Measurements from ENCODE around the gene DPH2. TPM values are rescaled to one million over a fixed set of nuclear protein-coding genes. Genes with fewer than 3 reads are reported as not detected.

Gene DPH2
- total RNA-seq, 1 experiment from 2014 or later = 57.5 TPM

GRCh38 chr1:44021156-44021555, 51.3 kb downstream of the DPH2 start (continued):
- TF ChIP-seq, protein P1, sequence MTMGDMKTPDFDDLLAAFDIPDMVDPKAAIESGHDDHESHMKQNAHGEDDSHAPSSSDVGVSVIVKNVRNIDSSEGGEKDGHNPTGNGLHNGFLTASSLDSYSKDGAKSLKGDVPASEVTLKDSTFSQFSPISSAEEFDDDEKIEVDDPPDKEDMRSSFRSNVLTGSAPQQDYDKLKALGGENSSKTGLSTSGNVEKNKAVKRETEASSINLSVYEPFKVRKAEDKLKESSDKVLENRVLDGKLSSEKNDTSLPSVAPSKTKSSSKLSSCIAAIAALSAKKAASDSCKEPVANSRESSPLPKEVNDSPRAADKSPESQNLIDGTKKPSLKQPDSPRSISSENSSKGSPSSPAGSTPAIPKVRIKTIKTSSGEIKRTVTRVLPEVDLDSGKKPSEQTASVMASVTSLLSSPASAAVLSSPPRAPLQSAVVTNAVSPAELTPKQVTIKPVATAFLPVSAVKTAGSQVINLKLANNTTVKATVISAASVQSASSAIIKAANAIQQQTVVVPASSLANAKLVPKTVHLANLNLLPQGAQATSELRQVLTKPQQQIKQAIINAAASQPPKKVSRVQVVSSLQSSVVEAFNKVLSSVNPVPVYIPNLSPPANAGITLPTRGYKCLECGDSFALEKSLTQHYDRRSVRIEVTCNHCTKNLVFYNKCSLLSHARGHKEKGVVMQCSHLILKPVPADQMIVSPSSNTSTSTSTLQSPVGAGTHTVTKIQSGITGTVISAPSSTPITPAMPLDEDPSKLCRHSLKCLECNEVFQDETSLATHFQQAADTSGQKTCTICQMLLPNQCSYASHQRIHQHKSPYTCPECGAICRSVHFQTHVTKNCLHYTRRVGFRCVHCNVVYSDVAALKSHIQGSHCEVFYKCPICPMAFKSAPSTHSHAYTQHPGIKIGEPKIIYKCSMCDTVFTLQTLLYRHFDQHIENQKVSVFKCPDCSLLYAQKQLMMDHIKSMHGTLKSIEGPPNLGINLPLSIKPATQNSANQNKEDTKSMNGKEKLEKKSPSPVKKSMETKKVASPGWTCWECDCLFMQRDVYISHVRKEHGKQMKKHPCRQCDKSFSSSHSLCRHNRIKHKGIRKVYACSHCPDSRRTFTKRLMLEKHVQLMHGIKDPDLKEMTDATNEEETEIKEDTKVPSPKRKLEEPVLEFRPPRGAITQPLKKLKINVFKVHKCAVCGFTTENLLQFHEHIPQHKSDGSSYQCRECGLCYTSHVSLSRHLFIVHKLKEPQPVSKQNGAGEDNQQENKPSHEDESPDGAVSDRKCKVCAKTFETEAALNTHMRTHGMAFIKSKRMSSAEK (CRISPR knock-in tag; IDR thresholded peaks at IDR 0.05; ENCODE audit: borderline replicate concordance) = no peak
- TF ChIP-seq PREB (CRISPR knock-in tag; IDR thresholded peaks at IDR 0.05; ENCODE audit: borderline replicate concordance) (no peak), TEAD1 (CRISPR knock-in tag; IDR thresholded peaks at IDR 0.05) (no peak)

DNA sequence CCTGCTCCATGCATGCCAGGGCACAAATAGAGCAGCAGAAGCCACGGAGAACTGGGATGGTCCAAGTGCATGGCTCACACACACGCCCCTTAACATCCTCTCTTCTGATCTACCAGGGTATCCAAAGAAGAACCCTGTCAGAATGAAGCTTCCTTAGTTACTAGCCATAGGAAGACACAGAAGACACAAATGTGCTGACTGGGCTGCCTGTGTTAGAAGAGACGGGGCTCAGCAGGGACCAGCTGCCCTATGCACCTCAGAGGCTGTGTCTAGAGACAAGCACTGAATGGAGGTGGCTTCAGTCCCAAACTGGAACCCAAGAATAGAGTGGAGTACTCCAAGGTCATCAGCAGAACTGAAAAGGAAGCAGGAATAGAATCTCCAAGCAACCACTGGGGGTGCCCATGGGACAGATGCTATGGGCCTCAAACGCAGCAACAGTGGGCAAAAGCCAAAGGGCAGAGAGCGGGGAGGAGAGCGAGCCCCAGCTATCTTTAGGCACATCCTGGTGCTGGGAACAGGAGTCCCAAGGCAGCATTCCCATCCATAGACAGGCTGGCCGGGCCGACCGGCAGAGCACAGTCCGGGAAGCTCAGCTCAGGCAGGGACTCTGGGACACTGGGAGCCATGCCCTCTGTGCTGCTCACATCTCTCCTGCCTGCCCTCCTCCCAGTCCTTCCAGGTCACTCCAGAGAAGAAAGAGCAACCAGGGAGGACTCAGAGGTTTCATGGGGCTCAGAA, 51.9 kb downstream of the DPH2 start:
- Mint-ChIP-seq H3K4me3 (no peak overlapping the region), H3K27ac (no peak overlapping the region), H3K4me1 (peaks cover 10% of the 10 kb centered on the region), H3K36me3 (0 out of 2 replicates have a peak, but pooled peaks cover 4% of the 10 kb centered on the region), H3K27me3 (ENCODE audit: low read depth) (no peaks in the 10 kb centered on the region), H3K9me3 (no peaks in the 10 kb centered on the region)
- ChIA-PET CTCF (interaction anchor here (0.6 to 2.5 kb wide), 7 partner anchors 11 to 87 kb away, joined by 3 to 12 read pairs (median 5); no protein-coding TSS in a partner anchor), POLR2A (no interaction called here)
- ATAC-seq = no peak; the same call in 1 of the 2 replicates
- no peak for DNase-seq (ENCODE audit: low spot score)
- TF ChIP-seq, protein P2, sequence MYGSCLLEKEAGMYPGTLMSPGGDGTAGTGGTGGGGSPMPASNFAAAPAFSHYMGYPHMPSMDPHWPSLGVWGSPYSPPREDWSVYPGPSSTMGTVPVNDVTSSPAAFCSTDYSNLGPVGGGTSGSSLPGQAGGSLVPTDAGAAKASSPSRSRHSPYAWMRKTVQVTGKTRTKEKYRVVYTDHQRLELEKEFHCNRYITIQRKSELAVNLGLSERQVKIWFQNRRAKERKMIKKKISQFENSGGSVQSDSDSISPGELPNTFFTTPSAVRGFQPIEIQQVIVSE (CRISPR knock-in tag; IDR thresholded peaks at IDR 0.05; ENCODE audit: borderline replicate concordance) = no peak
- TF ChIP-seq, protein P3, sequence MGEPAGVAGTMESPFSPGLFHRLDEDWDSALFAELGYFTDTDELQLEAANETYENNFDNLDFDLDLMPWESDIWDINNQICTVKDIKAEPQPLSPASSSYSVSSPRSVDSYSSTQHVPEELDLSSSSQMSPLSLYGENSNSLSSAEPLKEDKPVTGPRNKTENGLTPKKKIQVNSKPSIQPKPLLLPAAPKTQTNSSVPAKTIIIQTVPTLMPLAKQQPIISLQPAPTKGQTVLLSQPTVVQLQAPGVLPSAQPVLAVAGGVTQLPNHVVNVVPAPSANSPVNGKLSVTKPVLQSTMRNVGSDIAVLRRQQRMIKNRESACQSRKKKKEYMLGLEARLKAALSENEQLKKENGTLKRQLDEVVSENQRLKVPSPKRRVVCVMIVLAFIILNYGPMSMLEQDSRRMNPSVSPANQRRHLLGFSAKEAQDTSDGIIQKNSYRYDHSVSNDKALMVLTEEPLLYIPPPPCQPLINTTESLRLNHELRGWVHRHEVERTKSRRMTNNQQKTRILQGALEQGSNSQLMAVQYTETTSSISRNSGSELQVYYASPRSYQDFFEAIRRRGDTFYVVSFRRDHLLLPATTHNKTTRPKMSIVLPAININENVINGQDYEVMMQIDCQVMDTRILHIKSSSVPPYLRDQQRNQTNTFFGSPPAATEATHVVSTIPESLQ (CRISPR knock-in tag; IDR thresholded peaks at IDR 0.05) = no peak
- TF ChIP-seq ARID4B (CRISPR knock-in tag; IDR thresholded peaks at IDR 0.05; ENCODE audit: borderline replicate concordance) (no peak), RORB (CRISPR knock-in tag; IDR thresholded peaks at IDR 0.05) (no peak), SP1 (CRISPR knock-in tag; conservative IDR thresholded peaks at IDR 0.05) (no peak), E2F5 (CRISPR knock-in tag; IDR thresholded peaks at IDR 0.05) (no peak)
- TF ChIP-seq, protein P4, sequence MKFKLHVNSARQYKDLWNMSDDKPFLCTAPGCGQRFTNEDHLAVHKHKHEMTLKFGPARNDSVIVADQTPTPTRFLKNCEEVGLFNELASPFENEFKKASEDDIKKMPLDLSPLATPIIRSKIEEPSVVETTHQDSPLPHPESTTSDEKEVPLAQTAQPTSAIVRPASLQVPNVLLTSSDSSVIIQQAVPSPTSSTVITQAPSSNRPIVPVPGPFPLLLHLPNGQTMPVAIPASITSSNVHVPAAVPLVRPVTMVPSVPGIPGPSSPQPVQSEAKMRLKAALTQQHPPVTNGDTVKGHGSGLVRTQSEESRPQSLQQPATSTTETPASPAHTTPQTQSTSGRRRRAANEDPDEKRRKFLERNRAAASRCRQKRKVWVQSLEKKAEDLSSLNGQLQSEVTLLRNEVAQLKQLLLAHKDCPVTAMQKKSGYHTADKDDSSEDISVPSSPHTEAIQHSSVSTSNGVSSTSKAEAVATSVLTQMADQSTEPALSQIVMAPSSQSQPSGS (CRISPR knock-in tag; IDR thresholded peaks at IDR 0.05; ENCODE audit: borderline replicate concordance, low read depth) = no peak
- TF ChIP-seq, protein P5, sequence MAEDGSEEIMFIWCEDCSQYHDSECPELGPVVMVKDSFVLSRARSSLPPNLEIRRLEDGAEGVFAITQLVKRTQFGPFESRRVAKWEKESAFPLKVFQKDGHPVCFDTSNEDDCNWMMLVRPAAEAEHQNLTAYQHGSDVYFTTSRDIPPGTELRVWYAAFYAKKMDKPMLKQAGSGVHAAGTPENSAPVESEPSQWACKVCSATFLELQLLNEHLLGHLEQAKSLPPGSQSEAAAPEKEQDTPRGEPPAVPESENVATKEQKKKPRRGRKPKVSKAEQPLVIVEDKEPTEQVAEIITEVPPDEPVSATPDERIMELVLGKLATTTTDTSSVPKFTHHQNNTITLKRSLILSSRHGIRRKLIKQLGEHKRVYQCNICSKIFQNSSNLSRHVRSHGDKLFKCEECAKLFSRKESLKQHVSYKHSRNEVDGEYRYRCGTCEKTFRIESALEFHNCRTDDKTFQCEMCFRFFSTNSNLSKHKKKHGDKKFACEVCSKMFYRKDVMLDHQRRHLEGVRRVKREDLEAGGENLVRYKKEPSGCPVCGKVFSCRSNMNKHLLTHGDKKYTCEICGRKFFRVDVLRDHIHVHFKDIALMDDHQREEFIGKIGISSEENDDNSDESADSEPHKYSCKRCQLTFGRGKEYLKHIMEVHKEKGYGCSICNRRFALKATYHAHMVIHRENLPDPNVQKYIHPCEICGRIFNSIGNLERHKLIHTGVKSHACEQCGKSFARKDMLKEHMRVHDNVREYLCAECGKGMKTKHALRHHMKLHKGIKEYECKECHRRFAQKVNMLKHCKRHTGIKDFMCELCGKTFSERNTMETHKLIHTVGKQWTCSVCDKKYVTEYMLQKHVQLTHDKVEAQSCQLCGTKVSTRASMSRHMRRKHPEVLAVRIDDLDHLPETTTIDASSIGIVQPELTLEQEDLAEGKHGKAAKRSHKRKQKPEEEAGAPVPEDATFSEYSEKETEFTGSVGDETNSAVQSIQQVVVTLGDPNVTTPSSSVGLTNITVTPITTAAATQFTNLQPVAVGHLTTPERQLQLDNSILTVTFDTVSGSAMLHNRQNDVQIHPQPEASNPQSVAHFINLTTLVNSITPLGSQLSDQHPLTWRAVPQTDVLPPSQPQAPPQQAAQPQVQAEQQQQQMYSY (CRISPR knock-in tag; IDR thresholded peaks at IDR 0.05) = no peak
- TF ChIP-seq, protein P6, sequence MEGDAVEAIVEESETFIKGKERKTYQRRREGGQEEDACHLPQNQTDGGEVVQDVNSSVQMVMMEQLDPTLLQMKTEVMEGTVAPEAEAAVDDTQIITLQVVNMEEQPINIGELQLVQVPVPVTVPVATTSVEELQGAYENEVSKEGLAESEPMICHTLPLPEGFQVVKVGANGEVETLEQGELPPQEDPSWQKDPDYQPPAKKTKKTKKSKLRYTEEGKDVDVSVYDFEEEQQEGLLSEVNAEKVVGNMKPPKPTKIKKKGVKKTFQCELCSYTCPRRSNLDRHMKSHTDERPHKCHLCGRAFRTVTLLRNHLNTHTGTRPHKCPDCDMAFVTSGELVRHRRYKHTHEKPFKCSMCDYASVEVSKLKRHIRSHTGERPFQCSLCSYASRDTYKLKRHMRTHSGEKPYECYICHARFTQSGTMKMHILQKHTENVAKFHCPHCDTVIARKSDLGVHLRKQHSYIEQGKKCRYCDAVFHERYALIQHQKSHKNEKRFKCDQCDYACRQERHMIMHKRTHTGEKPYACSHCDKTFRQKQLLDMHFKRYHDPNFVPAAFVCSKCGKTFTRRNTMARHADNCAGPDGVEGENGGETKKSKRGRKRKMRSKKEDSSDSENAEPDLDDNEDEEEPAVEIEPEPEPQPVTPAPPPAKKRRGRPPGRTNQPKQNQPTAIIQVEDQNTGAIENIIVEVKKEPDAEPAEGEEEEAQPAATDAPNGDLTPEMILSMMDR (IDR thresholded peaks at IDR 0.05) = no peak

All from WTC11 (cell line).